Measurements from ENCODE around the gene LIN52.
"Not testable (repeated sequence)": the region's sequence is repeated elsewhere in the genome, so short reads cannot be mapped to it uniquely, and the experiment has no call there.

Gene LIN52

GRCh38 chr14:74089251-74090020 is 4.7 kb downstream of the LIN52 start:
- intact Hi-C loops (cut with DNase I), result loop anchor here (10.0 kb wide), 1 partner anchor 405 kb away; the partner anchor contains the start of genes ISCA2 and NPC2
- no peak for DNase-seq

DNA sequence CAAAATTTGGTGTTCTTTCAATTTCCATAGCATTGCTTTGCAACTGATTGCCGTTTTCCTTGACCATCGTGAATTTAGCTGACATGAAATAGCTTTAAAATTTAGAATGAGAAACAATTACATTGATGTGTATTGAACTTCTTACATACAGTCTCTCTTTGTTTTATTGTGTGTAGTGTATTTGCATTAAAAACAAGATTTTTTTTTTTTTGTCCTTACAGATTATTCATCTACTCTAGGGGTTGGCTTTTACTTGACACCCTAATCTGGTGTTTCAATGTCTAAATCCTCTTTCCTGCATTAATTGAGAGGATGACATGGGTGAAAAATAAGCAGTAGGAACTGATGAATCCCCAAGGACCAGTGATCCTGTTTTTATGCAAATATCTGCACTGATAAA is 20.6 kb downstream of the LIN52 start:
- DNase-seq, result no peak
- intact Hi-C loops (cut with DNase I), result no loop called here

DNA sequence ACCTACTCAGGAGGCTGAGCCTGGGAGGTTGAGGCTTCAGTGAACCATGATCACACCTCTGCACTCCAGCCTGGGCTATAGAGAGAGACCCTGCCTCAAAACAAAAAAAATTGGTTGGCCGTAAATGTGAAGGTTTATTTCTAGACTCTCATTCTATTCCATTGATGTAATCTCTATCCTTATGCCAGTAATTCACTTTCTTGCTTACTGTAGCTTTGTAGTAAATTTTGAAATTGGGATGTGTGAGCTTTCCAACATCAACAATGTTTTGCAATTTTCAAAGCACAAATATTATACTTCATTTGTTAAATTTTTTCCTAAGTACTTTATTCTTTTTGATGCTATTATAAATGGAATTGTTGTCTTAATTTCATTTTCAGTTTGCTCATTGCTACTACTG is 24.6 kb downstream of the LIN52 start:
- no peak for DNase-seq
- intact Hi-C loops (cut with DNase I), result no loop called here

GRCh38 chr14:74111395-74112216 is 26.9 kb downstream of the LIN52 start:
- intact Hi-C loops (cut with DNase I), result loop anchor here (1.0 kb wide), 1 partner anchor 140 kb away; no protein-coding TSS in a partner anchor
- not testable (repeated sequence) for DNase-seq

DNA sequence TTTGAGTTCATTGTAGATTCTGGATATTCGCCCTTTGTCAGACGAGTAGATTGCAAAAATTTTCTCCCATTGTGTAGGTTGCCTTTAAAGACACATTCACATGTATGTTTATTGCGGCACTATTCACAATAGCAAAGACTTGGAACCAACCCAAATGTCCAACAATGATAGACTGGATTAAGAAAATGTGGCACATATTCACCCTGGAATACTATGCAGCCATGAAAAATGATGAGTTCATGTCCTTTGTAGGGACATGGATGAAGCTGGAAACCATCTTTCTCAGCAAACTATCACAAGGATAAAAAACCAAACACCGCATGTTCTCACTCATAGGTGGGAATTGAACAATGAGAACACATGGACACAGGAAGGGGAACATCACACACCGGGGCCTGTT is 40.7 kb downstream of the LIN52 start:
- intact Hi-C loops (cut with DNase I), result not testable (repeated sequence)

GRCh38 chr14:74126315-74127013 is 41.7 kb downstream of the LIN52 start:
- DNase-seq, result no peak
- intact Hi-C loops (cut with DNase I), result no loop called here

More for the DNA sequence above, 40.7 kb downstream of the LIN52 start:
- not testable (repeated sequence) for DNase-seq

DNA sequence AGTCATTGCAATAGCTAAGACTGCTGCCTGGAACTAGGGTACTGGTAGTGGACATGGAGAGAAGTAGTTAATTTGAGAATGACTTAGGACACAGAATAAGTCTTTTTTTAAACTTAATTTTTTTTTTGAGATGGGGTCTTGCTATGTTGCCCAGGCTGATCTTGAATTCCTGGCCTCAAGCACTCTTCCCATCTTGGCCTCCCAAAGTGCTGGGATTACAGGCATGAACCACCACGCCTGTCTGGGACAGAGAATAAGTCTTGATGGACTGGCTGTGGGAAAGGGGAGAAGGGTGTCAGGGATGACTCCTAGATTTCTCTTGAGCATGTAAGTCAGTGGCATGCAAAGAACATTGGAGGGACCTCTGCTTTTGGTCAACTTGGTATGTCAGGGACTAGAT is 42.9 kb downstream of the LIN52 start:
- DNase-seq, result no peak
- intact Hi-C loops (cut with DNase I), result no loop called here

DNA sequence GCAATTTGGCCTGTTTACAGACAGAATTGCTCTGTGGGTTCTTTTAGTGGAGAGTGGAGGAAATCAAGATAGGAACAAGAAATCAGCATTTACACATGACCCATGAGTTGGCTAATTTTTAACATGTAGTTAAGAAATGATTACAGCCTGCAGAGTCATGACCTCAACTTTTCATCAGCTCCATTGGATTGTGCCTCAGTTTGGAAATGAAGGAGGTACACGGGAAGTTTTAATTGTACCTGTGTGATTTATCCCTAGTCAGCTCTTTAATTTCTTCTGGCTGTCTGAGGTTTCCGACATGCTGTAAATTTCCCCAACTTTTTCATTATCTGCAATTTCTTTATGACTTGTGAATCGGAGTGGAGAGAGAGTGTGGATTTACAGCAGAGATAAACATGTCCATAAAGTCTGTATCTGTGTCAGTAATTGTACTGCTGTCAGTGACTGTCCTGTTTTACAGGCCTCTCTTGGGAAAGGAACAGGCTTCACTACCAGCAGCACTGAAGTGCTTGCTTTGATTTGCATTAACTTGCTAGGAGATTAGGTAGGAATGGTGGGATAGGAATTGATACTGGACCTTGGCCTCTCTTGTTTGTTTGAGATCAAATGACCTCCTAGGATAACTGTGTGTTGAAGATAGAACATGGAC is 49.2 kb downstream of the LIN52 start:
- DNase-seq, result no peak
- intact Hi-C loops (cut with DNase I), result no loop called here

DNA sequence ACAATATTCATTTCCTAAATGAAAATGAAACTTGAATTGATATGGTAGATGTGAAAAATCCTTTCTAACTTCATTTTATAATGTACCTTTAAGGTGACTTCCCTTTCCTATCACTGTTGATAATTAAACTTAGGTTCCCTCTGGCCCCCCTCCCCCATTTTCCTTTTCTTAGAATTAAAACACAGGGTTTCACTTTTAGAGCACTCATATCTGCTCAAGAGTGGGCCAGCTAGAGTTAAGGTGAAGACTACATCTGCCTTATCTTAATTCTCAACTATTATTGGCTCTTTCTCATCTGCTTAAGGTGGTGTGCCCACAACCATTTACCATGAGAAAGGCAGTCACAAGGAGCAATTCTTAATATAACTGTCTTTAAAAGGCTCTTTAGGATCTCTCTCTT is 49.7 kb downstream of the LIN52 start:
- intact Hi-C loops (cut with DNase I), result no loop called here
- no peak for DNase-seq

GRCh38 chr14:74135426-74135825 is 50.7 kb downstream of the LIN52 start:
- intact Hi-C loops (cut with DNase I), result no loop called here
- no peak for DNase-seq

- intact Hi-C loops (cut with DNase I), result no loop called here
- DNase-seq, result peak in 2 of 10 donors; percentile 11 to 76
These were observed 55.7 kb downstream of the LIN52 start for GRCh38 chr14:74140374-74140850.

GRCh38 chr14:74141703-74142102 is 56.9 kb downstream of the LIN52 start:
- no peak for DNase-seq
- intact Hi-C loops (cut with DNase I), result no loop called here

DNA sequence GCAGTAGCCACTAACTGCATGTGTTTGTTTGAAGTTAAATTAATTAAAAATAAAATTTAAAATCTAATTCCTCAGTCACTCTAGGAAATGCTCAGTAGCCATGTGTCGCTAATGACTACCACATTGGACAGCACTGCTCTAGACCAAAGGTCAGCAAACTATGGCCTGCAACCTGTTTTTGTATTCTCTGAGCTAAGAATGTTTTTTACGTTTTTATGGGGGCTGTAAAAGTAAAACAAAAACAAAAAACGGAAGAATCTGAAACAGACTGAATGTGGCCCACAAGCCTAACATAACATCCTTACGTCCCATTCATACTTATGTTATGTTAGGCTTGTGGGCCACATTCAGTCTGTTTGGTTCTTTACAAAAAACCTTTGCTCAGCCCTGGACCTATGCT is 57.8 kb downstream of the LIN52 start:
- intact Hi-C loops (cut with DNase I), result no loop called here
- no peak for DNase-seq

- DNase-seq, result no peak
- intact Hi-C loops (cut with DNase I), result no loop called here
These were observed 60.0 kb downstream of the LIN52 start for GRCh38 chr14:74144789-74145188.

DNA sequence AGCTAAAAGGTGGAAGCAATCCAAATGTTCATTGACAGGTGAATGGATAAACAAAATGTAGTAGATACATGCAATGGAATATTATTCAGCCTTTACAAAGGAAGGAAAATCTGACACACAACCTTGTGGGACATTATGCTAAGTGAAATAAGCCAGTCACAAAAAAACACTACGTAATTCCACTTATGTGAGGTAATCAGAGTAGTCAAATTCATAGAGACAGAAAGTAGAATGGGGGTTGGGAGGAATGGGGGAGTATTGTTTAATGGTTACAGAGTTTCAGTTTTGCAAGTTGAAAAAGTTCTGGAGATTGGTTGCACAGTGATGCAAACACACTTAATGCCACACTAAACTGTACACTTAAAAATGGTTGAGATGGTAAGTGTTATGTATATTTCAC is 62.8 kb downstream of the LIN52 start:
- intact Hi-C loops (cut with DNase I), result no loop called here
- no peak for DNase-seq

- intact Hi-C loops (cut with DNase I), result no loop called here
These were observed 63.9 kb downstream of the LIN52 start for GRCh38 chr14:74148705-74149104.

DNA sequence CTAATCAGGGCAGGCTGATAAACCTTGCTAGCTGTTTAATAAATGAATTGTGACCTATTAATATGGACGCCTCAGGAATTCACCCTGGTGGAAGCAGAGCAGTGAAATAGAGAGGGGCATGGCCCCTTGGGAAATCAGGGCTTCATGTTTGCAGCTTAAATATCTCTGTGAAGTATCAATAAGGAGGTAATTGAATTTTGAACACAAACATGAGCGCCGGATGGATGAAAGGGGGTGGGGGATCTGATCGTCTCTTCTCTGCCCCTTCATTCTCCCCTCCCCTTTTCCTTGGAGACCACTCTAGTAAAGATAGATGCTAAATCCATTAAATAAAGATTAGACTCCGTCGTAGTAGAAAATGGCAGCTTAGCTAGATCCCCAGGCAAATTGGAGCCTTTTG is 70.5 kb downstream of the LIN52 start:
- intact Hi-C loops (cut with DNase I), result no loop called here
- no peak for DNase-seq

More at GRCh38 chr14:74148705-74149104, 63.9 kb downstream of the LIN52 start:
- no peak for DNase-seq

GRCh38 chr14:74155749-74156148 is 71.0 kb downstream of the LIN52 start:
- intact Hi-C loops (cut with DNase I), result no loop called here
- DNase-seq, result no peak

- intact Hi-C loops (cut with DNase I), result no loop called here
- DNase-seq, result no peak
These were observed 76.0 kb downstream of the LIN52 start for GRCh38 chr14:74160763-74161162.

- no peak for DNase-seq
- intact Hi-C loops (cut with DNase I), result no loop called here
These were observed 76.9 kb downstream of the LIN52 start for GRCh38 chr14:74161526-74162158.

All from posterior cingulate gyrus (tissue), 11 donors.